Astrocyte (in vitro differentiated cells and primary cell): ENCODE results near the gene CAV1.

Experiments used
- CTCF ChIP-seq: IDR thresholded peaks from 2 replicates; pipeline ENCODE4 v1.5.1; 2011; ENCODE audit warnings: low read depth, mild to moderate bottlenecking, inconsistent platforms, low read length, moderate library complexity; ENCODE audit not compliant: insufficient read depth
- EZH2 ChIP-seq: IDR thresholded peaks from 2 replicates; pipeline ENCODE4 v1.6.1; 2012; ENCODE audit warnings: mild to moderate bottlenecking, low read length, inconsistent platforms; ENCODE audit not compliant: insufficient read depth

GRCh38 chr7:116543664-116544063, 18.8 kb downstream of the CAV1 start:
- TF ChIP-seq CTCF: no peak
- TF ChIP-seq EZH2: no peak
